Measurements from ENCODE around the gene GSN.

GSN gene

DNA sequence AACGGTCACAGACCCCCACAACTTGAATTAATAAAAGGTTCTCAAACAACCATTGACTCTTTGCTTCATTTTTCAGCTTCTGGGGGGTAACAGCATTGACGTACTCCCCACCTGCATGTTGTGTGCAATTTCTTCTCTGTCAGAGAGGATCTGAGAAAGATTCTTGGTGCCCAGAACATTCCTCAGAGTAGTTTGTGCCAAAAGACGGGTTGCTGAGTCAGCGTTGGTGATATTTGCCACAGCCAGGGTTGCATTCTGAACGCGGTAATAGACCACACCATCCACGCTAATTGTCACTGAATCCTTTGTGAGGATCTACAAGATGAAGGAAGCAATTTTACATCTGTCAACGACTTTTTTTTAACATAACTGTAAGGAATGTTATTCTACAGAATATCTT, 81.0 kb downstream of the GSN start:
- TF ChIP-seq, protein P1, sequence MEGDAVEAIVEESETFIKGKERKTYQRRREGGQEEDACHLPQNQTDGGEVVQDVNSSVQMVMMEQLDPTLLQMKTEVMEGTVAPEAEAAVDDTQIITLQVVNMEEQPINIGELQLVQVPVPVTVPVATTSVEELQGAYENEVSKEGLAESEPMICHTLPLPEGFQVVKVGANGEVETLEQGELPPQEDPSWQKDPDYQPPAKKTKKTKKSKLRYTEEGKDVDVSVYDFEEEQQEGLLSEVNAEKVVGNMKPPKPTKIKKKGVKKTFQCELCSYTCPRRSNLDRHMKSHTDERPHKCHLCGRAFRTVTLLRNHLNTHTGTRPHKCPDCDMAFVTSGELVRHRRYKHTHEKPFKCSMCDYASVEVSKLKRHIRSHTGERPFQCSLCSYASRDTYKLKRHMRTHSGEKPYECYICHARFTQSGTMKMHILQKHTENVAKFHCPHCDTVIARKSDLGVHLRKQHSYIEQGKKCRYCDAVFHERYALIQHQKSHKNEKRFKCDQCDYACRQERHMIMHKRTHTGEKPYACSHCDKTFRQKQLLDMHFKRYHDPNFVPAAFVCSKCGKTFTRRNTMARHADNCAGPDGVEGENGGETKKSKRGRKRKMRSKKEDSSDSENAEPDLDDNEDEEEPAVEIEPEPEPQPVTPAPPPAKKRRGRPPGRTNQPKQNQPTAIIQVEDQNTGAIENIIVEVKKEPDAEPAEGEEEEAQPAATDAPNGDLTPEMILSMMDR (IDR thresholded peaks at IDR 0.05; ENCODE audit: low read depth, low read length, missing control alignments), result no peak
- no peak for DNase-seq (ENCODE audit: low read depth)

DNA sequence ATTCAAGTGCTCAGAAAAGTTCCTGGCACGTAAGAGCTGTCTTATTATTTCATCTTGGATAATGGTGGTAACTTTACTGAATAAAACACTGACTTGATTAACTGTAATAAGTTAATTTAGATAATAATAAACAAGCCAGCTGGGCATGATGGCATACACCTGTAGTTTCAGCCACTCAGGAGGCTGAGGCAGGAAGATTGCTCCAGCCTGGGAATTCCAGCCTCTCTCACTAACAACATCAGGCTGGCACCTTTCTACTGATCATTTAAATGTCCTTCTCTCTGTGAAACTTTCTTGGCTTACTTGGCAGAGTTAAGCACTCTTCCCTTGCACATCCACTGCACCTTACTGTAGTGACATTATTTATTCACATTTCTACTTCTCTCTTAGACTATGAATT, 82.1 kb downstream of the GSN start:
- TF ChIP-seq, protein P1 (IDR thresholded peaks at IDR 0.05; ENCODE audit: low read depth, low read length, missing control alignments), result no peak
- in situ Hi-C loops (cut with HindIII; ENCODE audit: low sequenced_read_pairs), result no loop called here
- H3K4me3 ChIP-seq (ENCODE audit: low read depth, low read length), result no peak overlapping the region
- no peak for DNase-seq (ENCODE audit: low read depth)

More for the DNA sequence above, 81.0 kb downstream of the GSN start:
- in situ Hi-C loops (cut with HindIII; ENCODE audit: low sequenced_read_pairs), result no loop called here
- H3K4me3 ChIP-seq (ENCODE audit: low read depth, low read length), result no peak overlapping the region

DNA sequence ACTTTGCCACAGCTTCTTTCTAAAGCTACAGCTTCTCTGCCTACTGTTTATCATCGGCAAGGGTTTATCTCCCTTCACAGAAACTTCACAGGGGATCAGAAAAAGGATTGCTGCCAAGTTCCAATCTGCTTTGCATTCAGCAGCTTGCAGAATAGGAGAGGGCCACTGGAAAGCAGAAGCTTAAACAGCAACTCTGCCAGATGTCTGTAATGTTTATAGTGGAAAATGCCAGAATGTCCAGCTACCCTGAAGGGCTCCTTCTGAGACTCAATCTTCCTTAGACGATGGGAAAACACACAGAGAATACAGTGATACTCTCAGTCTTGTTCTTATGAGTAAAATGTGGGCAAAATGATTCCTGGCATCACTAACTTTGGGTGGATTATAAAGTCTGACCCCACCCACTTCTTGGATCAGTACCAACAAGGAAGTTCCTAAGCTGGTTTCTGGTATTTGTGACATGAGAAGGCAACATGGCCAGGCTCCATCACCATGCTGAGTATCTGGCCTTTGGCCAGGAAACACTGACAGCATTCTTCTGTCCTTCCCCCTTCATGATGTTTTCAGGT, 83.1 kb downstream of the GSN start:
- TF ChIP-seq, protein P1 (IDR thresholded peaks at IDR 0.05; ENCODE audit: low read depth, low read length, missing control alignments), result no peak
- in situ Hi-C loops (cut with HindIII; ENCODE audit: low sequenced_read_pairs), result no loop called here
- DNase-seq (ENCODE audit: low read depth), result peak; percentile 93
- H3K4me3 ChIP-seq (ENCODE audit: low read depth, low read length), result no peak overlapping the region

DNA sequence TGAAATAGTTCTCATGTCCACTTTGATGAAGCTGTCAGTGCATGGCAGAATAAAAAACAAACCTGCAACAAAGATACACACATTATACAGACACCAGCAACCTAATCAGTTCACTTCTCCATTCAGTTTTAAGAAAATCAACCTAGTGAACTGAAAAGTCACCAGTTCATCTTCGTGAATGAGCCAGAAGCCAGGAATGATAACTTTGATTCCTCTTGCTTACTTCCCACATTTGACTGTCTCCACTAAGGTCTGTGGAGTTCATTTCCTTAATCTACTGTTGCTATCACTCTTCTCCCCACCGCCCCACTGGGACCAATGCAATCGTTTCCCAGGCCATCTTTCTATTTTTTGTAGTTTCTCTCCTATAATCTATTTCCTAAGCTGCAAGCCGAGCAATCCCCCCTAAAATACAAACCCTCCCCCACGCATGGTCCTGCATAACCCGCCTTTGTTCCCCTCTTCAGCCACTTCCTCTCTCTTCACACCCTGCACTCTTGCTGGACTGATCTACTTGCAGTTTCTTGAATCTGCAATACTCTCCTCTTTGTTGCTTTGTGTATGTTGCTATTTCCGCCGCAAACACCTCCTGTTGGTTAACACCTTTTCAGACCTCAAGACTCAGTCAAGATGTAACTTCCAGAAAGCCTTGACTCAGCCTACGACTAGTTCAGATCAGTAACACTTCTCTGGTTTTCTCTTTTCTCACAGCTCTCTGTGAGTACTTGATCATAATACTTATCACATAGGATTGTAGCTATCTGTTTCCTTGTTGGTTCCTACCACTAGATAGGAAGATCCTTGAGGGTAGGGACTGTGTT, 85.5 kb downstream of the GSN start:
- TF ChIP-seq, protein P1 (IDR thresholded peaks at IDR 0.05; ENCODE audit: low read depth, low read length, missing control alignments), result no peak
- H3K4me3 ChIP-seq (ENCODE audit: low read depth, low read length), result no peak overlapping the region
- no peak for DNase-seq (ENCODE audit: low read depth)
- in situ Hi-C loops (cut with HindIII; ENCODE audit: low sequenced_read_pairs), result no loop called here

DNA sequence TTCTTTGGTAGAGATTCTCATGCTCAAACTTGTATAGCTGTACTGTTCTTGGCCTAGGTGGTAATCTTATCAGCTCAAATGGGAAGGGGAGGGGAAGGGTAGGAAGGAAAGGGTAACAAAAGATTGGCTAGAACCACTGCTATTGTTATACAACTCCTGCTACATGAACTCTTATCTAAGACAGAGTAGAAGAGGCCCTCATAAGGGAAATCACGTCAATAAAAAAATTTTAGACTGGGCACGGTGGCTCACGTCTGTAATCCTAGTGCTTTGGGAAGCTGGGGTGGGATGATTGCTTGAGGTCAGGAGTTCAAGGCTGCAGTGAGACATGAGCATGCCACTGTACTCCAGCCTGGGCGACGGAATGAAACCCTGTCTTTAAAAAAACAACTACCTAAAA, 86.2 kb downstream of the GSN start:
- H3K4me3 ChIP-seq (ENCODE audit: low read depth, low read length), result no peak overlapping the region
- in situ Hi-C loops (cut with HindIII; ENCODE audit: low sequenced_read_pairs), result no loop called here
- TF ChIP-seq, protein P1 (IDR thresholded peaks at IDR 0.05; ENCODE audit: low read depth, low read length, missing control alignments), result no peak
- no peak for DNase-seq (ENCODE audit: low read depth)

DNA sequence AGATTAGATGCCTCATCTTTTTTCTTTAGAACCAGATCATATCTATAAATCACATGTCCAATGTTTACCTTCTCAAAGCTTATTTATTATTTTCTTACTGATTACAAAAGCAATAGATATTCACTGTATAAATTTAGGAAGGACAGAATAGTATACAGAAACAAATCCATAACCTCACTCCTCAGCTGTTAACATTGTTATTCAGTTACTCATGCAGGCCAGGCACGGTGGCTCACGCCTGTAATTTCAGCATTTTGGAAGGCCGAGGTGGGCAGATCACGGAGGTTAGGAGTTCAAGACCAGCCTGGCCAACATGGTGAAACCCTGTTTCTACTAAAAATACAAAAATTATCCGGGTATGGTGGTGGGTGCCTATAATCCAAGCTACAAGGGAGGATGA, 86.8 kb downstream of the GSN start:
- DNase-seq (ENCODE audit: low read depth), result no peak
- TF ChIP-seq, protein P1 (IDR thresholded peaks at IDR 0.05; ENCODE audit: low read depth, low read length, missing control alignments), result no peak
- H3K4me3 ChIP-seq (ENCODE audit: low read depth, low read length), result no peak overlapping the region
- in situ Hi-C loops (cut with HindIII; ENCODE audit: low sequenced_read_pairs), result no loop called here
